Heart left ventricle (tissue), 16 donors: ENCODE data around the gene LYPD6B. TPM values are rescaled to one million over a fixed set of nuclear protein-coding genes. Genes with fewer than 3 reads are reported as not detected.
A peak's percentile ranks its signal among the peaks of the same experiment; 100 is the strongest.

Source experiments
- ATAC-seq, 4 donors: fragments of 200-7000 bp; cut with Tn5 transposase; one replicate each; pipeline ENCODE4 v1.9.1; 2020 to 2022; ENCODE audit warnings: moderate library complexity in 4 of 4, mild to moderate bottlenecking in 3 of 4, moderate number of reproducible peaks in 1 of 4
- DNase-seq, 5 donors: peaks; one replicate each; pipeline ENCODE4 v3.0.0-alpha.2; 2020
- H3K27ac ChIP-seq, 12 donors: fragments of 200-600 bp; sonication (generic) in 4 of 12; one replicate each; pipeline versions ENCODE4 v1.5.0 to v1.8.0; 2016 to 2022; ENCODE audit warnings: mild to moderate bottlenecking in 2 of 12
- H3K27me3 ChIP-seq, 9 donors: fragments of 200-600 bp; sonication (generic) in 2 of 9; one replicate each; pipeline versions ENCODE4 v1.5.1 to v1.8.0; 2016 to 2022; ENCODE audit warnings: mild to moderate bottlenecking in 3 of 9
- H3K36me3 ChIP-seq, 9 donors: fragments of 200-600 bp; sonication (generic) in 2 of 9; one replicate each; pipeline versions ENCODE4 v1.5.0 to v1.8.0; 2018 to 2022; ENCODE audit warnings: mild to moderate bottlenecking in 2 of 9
- H3K4me1 ChIP-seq, 12 donors: fragments of 200-600 bp; sonication (generic) in 4 of 12; one replicate each; pipeline versions ENCODE4 v1.5.0 to v1.8.0; 2016 to 2022; ENCODE audit warnings: mild to moderate bottlenecking in 3 of 12
- H3K4me3 ChIP-seq, 12 donors: fragments of 200-600 bp; sonication (generic) in 4 of 12; one replicate each; pipeline versions ENCODE4 v1.5.0 to v1.8.0; 2017 to 2022; ENCODE audit warnings: mild to moderate bottlenecking in 9 of 12, moderate library complexity in 4 of 12
- H3K9me3 ChIP-seq, 12 donors: fragments of 200-600 bp; sonication (generic) in 4 of 12; one replicate each; pipeline versions ENCODE4 v1.5.0 to v1.8.0; 2016 to 2022; ENCODE audit warnings: mild to moderate bottlenecking in 1 of 12
- POLR2A ChIP-seq, 2 donors: fragments of 450-650 bp; IDR thresholded peaks; one replicate each; pipeline ENCODE4 v1.6.1; 2017; ENCODE audit warnings: antibody characterized with exemption in 2 of 2, mild to moderate bottlenecking in 2 of 2, moderate library complexity in 2 of 2
- WGBS, 4 donors: extraction: QIAGEN DNeasy Blood & Tissue Kit in 2 of 4; methylation state at CpG; one replicate each; pipeline versions ENCODE4 v1.1.5 to v1.1.7; 2013 to 2018; 5-methylcytosine and 5-hydroxymethylcytosine counted together
- intact Hi-C, 10 donors: fragments of 100-400 bp; cut with DNase I; formaldehyde crosslinking; loops; one replicate each; pipeline versions ENCODE4 v1.11.1 to v1.14.2; 2022
- polyA plus RNA-seq, 2 donors: library from polyadenylated mRNA; stranded (reverse); fragments of 200-250 nt; gene quantifications; one replicate each; pipeline ENCODE4 v1.2.3, GENCODE V29; 2013
- total RNA-seq, 9 donors: library from RNA; depleted of rRNA in 2 of 9; stranded (reverse); fragments of >200 nt in 2 of 9; fragmentation: NEBNext Ultra II Directional in 3 of 9; extraction: Animal tissue kit (Norgen Biotek cat#: 25700) in 3 of 9; gene quantifications; one replicate each; pipeline versions ENCODE4 v1.1.0 to v1.2.4, GENCODE V29; 2016 to 2023
- TF ChIP-seq, protein P1 (sequence below), 12 donors: fragments of 200-600 bp; sonication (generic) in 4 of 12; IDR thresholded peaks; one replicate each; pipeline versions ENCODE4 v1.5.0 to v1.8.0; 2018 to 2022; ENCODE audit warnings: antibody characterized with exemption in 12 of 12, mild to moderate bottlenecking in 5 of 12
- donor health status: ischemic (EF 13 %, LVEDD 7.1; RV severe dilation, severe dysfunction).
- donor health status: healthy with polysubstance abuse.
- donor health status: DM: no; HTN: yes; CAD: no.
- donor health status: DM: no; HTN: no; CAD: no.
- donor health status: ischemic (EF 25% LVEDD 6.9; RV normal size, moderate dysfunction).
- donor health status: ischemic (EF 25% LVEDD 5.7; RV mildly dilated, moderate dysfunction).
- donor health status: healthy.
- donor health status: DM: yes; HTN: yes; CAD: no.
- donor health status: ischemic (EF 35%, LVEDD 5.7; RV mildly dilated, moderate dysfunction).
- donor health status: nonischemic (EF 11% LVEDD 7.7; RV severe dilation, severe dysfunction).
- donor health status: DM: yes; HTN: yes; CAD: no.
- donor health status: PGD.
- donor health status: ischemic (EF 29% LVEDD 5.4; RV normal size, mild dysfunction).
- donor health status: nonischemic (EF 23%, LVEDD 6.1; RV moderate dilation, normal function).

The LYPD6B gene
- total and polyA plus RNA-seq, 11 donors = not detected

DNA sequence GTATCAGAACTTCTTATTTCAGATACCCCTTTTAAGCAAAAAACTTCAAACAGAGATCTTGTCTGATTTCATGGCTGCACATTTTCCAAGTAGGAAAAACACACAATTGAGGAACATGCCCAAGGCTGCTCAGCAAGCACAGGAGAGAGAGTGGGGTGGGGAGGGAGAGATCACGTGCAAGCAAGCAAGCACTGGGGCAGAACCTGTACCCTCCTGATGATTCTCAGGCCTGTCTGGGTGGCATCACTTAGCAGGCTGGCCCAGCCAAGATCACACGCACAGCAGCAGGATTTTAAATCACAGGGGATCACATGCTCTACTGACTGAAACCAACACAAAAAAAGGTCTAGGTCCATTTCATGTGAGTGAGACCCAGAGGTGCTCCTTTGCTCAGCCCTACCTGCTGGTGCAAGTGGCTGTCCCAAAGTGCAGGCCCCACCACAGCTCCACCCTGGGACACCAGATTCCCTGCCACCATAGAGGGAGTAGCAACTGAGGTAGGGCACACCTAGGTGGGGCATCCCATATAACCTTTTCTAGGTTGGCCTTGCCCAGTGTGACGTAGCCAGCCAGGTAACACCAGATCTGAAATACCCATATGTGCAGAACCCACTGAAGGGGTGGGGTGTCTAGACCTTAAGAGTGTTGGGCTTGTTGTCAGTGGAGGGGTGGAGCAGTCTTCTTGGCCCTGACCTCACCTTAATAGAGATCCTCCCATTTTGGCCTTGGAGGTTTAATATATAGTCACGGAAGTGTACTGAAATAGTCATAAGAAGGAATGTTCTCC lies 1.8 kb upstream of the LYPD6B start:
- Histone ChIP-seq H3K27ac (no peak overlapping the region), H3K27me3 (peaks cover 10 to 46% (median 31%) of the 10 kb centered on the region in 9 donors), H3K36me3 (no peaks in the 10 kb centered on the region), H3K4me3 (no peak overlapping the region), H3K9me3 (no peaks in the 10 kb centered on the region), H3K4me1 (peaks cover 0 to 10% (median 0%) of the 10 kb centered on the region in 12 donors)
- no peak for TF ChIP-seq POLR2A (IDR thresholded peaks at IDR 0.05)
- TF ChIP-seq, protein P1, sequence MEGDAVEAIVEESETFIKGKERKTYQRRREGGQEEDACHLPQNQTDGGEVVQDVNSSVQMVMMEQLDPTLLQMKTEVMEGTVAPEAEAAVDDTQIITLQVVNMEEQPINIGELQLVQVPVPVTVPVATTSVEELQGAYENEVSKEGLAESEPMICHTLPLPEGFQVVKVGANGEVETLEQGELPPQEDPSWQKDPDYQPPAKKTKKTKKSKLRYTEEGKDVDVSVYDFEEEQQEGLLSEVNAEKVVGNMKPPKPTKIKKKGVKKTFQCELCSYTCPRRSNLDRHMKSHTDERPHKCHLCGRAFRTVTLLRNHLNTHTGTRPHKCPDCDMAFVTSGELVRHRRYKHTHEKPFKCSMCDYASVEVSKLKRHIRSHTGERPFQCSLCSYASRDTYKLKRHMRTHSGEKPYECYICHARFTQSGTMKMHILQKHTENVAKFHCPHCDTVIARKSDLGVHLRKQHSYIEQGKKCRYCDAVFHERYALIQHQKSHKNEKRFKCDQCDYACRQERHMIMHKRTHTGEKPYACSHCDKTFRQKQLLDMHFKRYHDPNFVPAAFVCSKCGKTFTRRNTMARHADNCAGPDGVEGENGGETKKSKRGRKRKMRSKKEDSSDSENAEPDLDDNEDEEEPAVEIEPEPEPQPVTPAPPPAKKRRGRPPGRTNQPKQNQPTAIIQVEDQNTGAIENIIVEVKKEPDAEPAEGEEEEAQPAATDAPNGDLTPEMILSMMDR (IDR thresholded peaks at IDR 0.05) = no peak
- no peak for DNase-seq
- ATAC-seq = no peak
- 78 to 88% (median 83%) methylated on average over 4 of the region's 4 CpGs for WGBS, 4 donors
- intact Hi-C loops = loop anchor here in 2 of 10 donors (5.0 to 10.0 kb wide), 2 partner anchors 268 to 526 kb away; no protein-coding TSS in a partner anchor

DNA sequence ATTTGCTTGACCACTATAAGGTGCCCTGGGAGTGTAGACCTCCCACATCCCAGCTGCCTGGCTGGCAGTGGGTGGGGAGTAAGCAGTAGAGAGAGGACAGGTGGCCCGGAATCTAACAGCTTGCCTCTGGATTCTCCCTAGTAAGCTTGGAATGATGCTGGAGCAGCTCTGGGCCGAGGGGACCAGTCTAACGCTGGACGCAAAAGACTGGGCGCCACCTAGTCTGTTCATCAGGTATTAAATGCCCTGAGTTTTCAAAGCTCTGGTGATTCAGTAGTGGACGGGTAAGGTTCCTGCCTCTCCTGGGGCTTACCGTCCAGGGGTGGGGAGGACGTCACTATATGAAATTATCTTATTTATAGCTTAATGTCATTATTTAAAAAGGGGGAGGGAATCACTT lies 648 bp upstream of the LYPD6B start:
- Histone ChIP-seq H3K9me3 (no peaks in the 10 kb centered on the region), H3K4me3 (no peak overlapping the region), H3K36me3 (no peaks in the 10 kb centered on the region), H3K27me3 (peaks cover 10 to 47% (median 31%) of the 10 kb centered on the region in 9 donors), H3K4me1 (peaks cover 0 to 10% (median 0%) of the 10 kb centered on the region in 12 donors), H3K27ac (no peak overlapping the region)
- intact Hi-C loops = loop anchor here in 2 of 10 donors (5.0 to 10.0 kb wide), 2 partner anchors 267 to 524 kb away; no protein-coding TSS in a partner anchor
- TF ChIP-seq, protein P1 (IDR thresholded peaks at IDR 0.05) = no peak
- no peak for TF ChIP-seq POLR2A (IDR thresholded peaks at IDR 0.05)
- DNase-seq (no peak), ATAC-seq (no peak)
- WGBS, 4 donors = 56 to 75% (median 65%) methylated on average over 7 to 8 of the region's 8 CpGs

DNA sequence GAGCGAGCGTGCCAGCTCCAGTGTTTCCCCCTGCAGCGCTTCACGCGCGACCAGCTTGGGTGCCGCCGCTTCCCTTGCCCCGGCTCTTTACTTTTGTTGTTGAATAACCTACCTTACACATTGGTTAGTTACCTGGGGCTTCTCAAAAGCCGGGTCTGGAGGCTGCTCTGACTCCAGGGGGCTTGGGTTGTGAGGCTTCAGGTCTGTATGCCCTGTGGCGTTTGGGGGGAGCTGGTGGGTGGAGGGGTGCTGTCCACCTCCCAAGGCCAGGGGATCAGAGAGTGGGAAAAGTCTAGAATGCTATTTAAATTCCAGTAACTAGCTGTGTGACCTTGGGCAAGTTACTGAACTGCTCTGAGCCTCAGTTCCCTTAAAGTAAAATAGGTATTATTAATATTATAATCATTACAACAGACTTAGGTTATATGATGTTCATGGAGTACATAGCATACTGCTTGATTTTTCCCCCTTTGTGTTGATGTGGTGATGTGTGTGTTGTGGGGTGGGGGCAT lies 770 bp downstream of the LYPD6B start:
- intact Hi-C loops = loop anchor here in 2 of 10 donors (5.0 to 10.0 kb wide), 2 partner anchors 266 to 523 kb away; no protein-coding TSS in a partner anchor
- H3K4me3 ChIP-seq = peak overlapping the region in 1 of 12 donors; percentile 44
- peaks cover 0 to 10% (median 0%) of the 10 kb centered on the region in 12 donors for H3K4me1 ChIP-seq
- peaks cover 10 to 47% (median 31%) of the 10 kb centered on the region in 9 donors for H3K27me3 ChIP-seq
- WGBS, 4 donors = 37 to 40% (median 38%) methylated on average over 11 of the region's 11 CpGs
- H3K36me3 ChIP-seq = no peaks in the 10 kb centered on the region
- no peak overlapping the region for H3K27ac ChIP-seq
- H3K9me3 ChIP-seq = no peaks in the 10 kb centered on the region
- TF ChIP-seq POLR2A (IDR thresholded peaks at IDR 0.05) = no peak
- TF ChIP-seq, protein P1 (IDR thresholded peaks at IDR 0.05) = no peak
- ATAC-seq (no peak), DNase-seq (no peak)

DNA sequence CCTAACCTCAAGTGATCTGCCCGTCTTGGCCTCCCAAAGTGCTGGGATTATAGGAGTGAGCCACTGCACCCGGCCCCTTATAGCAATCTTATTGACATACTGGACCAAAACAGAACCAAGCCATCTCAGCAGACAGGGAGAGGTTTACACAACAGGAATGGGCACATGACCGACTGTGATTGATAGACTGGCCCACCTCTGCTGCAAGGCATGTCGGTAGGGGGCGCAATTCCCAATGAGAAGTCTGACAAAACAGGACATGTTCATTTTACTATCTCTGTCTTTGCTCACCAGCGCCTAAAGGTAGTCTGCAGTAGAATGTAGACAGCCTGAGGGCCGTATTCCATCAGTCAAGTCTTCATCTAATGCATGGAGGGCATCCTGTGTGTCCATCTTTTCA lies 2.0 kb downstream of the LYPD6B start:
- Histone ChIP-seq H3K4me1 (peaks cover 0 to 10% (median 0%) of the 10 kb centered on the region in 12 donors), H3K9me3 (peaks cover 0 to 7% (median 2%) of the 10 kb centered on the region in 12 donors), H3K27ac (no peak overlapping the region), H3K27me3 (peaks cover 10 to 47% (median 31%) of the 10 kb centered on the region in 9 donors), H3K4me3 (no peak overlapping the region), H3K36me3 (no peaks in the 10 kb centered on the region)
- DNase-seq = no peak
- WGBS, 4 donors = 70 to 81% (median 73%) methylated on average over 5 to 7 of the region's 7 CpGs
- no peak for TF ChIP-seq POLR2A (IDR thresholded peaks at IDR 0.05)
- TF ChIP-seq, protein P1 (IDR thresholded peaks at IDR 0.05) = peak in 6 of 12 donors; percentile 14 to 45 (median 16)
- ATAC-seq = no peak
- intact Hi-C loops = no loop called here
